HG03159 (cell line): ENCODE results near the gene DLG4.
"Not testable (repeated sequence)": the region's sequence is repeated elsewhere in the genome, so short reads cannot be mapped to it uniquely, and the experiment has no call there.

ENCODE experiments used
- ATAC-seq: cut with Tn5 transposase; IDR thresholded peaks from one replicate; pipeline ENCODE4 v1.9.1; 2021; ENCODE audit warnings: mild to moderate bottlenecking, moderate library complexity; ENCODE audit not compliant: unreplicated experiment

DLG4 gene

DNA sequence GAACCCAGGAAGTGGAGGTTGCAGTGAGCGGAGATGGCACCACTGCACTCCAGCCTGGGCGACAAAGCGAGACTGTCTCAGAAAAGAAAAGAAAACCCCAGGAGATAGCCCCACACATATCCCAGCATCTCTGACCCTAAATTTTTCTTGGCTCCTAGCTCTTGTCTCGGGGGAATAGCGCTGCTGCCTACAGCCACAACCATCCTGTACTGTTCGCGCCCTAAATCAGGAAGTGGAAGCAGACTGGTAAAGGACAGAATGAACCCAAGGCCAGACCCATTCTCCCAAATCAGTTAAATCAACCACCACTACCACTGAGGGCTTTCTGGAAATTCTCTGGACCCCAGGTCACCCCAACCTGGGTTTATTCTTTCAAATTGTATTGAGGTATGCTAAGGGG is 30.2 kb upstream of the DLG4 start:
- ATAC-seq = no peak

DNA sequence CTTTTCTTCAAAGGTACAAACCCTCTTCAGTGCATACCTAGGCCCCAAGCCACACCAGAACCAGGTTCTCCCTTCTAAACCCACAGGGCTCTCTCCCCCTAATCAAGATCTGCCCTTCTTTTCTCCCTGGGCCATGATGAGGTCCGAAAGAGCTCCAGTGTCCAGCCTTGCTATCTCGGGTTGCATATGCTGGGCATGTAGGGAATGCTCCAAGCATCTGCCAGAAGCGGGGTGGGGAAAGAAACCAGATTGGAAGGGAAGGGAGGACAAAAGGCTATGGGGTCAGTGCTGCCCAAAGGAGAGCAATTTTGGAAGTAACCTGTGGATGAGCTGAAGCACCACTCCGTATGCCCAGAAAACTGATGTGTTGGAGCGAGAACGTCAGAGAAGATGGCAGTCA is 29.6 kb upstream of the DLG4 start:
- ATAC-seq = no peak

GRCh38 chr17:7248796-7249195 is 29.2 kb upstream of the DLG4 start:
- ATAC-seq = no peak

DNA sequence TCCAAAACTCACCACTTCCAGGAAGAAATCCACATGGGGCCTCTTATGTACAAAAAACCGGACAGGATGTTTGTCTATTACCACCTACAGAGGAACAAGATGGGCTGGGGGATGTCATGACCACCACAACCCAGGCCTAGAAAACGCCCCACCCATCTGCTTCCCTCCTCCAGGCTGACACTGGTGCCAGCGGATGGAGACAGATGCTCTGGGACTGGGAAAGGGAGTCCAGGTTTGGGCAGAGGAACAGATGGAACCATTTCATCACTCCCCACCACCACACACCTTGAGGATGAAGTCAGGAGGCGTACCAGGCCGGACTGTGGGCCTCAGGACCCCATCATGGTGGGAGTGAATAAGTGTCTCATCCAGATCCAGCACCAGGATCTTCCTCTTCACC is 27.1 kb upstream of the DLG4 start:
- no peak for ATAC-seq

DNA sequence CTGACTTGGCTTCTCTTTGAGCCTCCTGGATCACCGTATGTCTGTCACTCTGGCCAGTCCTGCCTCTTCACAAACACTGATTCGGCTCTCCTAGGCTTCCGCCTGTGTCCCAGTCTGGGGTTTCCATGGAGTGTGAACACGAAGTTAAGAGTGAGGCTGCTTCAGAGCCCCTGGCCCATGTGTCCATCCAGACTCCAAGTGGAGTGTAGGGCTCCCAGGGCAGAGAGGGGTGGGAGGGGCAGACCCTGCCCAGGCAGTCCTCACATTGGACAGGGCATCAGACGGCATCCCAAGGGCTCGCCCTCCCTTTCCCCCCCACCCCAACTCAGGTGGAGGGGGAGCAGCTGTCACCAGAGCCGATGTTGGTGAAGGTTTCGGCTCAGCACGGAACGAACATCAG is 24.2 kb upstream of the DLG4 start:
- not testable (repeated sequence) for ATAC-seq

- no peak for ATAC-seq
These were observed 23.8 kb upstream of the DLG4 start for GRCh38 chr17:7243453-7243729.

- peak; percentile 44 for ATAC-seq
These were observed 23.2 kb upstream of the DLG4 start for GRCh38 chr17:7242717-7243452.

- ATAC-seq = peak; percentile 21
These were observed 22.4 kb upstream of the DLG4 start, which contains the start of gene GABARAP for GRCh38 chr17:7241783-7242716. Gene GABARAP, minus strand, starts transcription at chr17:7242449. Its CDS starts 119 bp downstream, at chr17:7242330.

- ATAC-seq = no peak
These were observed 21.6 kb upstream of the DLG4 start for GRCh38 chr17:7241090-7241733.

- ATAC-seq = no peak
These were observed 20.7 kb upstream of the DLG4 start for GRCh38 chr17:7240375-7240774.

DNA sequence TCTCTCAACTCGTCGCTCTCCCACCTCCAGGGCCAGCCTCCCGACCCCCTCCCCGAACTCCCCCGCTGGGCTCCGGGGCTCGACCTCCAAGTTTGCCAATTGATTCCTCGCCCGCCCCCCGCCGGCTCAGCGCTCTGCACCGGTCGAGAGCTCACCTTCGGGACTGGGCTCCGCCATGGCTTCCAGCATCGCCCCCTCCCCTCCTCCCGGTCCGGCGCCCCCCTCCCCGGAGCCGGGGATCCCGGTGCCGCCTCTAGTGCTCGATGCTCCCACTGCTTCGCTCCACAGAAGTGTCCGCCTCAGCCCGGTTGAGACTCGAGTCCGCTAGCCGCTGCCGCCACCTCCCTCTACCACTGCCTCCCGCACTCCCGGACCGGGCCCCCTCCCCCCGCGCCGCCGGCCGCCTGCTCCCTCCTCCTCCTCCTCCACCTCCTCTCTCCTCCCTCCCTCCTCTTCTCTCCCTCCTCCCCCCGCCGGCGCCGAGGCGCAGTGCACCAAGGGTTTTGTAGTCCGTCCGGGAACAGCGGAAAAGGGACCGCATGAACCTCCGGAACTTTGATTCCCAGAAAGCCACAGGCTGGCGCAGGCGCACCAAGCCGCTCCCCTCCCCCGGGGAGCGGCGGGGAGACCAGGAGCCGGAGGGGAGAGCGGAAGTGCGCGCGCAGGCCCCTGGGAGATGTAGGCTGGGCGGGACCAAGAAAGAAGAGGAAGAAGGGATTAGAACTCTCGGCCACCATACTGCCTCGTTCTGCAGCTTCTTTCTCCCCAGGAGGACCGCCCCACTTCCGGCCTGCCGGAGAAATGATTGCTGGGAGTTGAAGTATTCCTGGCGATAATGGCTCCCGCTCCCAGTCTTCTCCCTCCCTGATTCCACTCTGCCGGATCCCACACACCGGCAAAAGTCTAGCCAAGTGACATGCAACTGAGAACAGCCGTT is 19.7 kb upstream of the DLG4 start, which contains the start of gene PHF23:
Gene PHF23 (minus strand): TSS at position 367 of the 937 bp plus-strand sequence. CDS start 178 bp downstream, at position 189.
- peak; percentile 46 for ATAC-seq

DNA sequence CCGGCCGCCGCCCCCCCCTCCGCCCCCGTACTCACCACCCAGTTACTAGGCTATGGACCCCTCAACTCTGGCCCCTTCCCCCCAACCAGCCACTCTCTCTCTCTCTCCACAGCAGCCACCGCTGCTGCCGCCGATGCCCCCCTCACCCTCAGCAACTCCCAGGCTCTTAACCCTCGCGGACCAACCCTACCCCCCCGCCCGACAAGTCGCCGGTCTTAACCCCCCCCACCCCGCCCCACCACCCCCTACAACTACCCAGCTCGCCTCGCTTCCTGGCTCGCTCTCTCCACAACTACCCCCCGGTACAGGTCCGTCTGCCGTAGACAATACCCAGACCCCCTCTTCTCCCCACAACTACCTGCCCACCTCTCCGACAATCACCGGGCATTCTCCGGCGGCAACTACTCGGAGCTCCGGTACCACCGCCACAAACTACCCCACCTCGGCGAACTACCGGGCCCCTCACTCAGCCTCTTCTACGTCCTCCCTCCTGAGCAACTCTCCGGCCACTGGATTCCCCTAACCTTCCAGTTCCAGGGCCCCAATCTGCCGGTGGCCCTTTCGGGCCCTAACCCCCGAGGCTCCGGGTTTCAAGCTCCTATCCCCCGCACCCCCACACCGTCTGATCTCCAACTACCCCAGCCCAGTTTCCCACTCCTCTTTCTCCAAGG is 18.9 kb upstream of the DLG4 start:
- ATAC-seq = no peak

GRCh38 chr17:7237761-7238419 is 18.3 kb upstream of the DLG4 start:
- ATAC-seq = no peak

- no peak for ATAC-seq
These were observed 17.7 kb upstream of the DLG4 start for GRCh38 chr17:7237266-7237760.

DNA sequence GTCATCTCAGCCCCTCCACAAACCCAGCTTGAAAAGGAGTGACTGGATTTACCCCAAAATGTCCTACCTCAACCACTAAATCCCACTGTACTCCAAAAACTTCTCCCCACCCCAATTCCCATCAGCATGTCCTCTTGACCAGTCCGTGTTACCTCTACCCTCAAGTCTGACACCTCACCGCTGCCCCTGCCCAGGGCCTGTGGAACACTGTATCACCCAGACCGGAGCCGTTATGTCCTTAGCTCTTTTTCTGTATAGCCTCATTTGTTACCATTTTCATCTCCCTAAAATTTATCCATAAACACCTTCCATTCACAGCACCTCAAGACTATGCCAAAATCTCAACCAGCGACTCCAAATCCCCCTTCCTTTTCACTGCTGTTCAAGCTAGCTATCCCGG is 17.2 kb upstream of the DLG4 start:
- no peak for ATAC-seq

DNA sequence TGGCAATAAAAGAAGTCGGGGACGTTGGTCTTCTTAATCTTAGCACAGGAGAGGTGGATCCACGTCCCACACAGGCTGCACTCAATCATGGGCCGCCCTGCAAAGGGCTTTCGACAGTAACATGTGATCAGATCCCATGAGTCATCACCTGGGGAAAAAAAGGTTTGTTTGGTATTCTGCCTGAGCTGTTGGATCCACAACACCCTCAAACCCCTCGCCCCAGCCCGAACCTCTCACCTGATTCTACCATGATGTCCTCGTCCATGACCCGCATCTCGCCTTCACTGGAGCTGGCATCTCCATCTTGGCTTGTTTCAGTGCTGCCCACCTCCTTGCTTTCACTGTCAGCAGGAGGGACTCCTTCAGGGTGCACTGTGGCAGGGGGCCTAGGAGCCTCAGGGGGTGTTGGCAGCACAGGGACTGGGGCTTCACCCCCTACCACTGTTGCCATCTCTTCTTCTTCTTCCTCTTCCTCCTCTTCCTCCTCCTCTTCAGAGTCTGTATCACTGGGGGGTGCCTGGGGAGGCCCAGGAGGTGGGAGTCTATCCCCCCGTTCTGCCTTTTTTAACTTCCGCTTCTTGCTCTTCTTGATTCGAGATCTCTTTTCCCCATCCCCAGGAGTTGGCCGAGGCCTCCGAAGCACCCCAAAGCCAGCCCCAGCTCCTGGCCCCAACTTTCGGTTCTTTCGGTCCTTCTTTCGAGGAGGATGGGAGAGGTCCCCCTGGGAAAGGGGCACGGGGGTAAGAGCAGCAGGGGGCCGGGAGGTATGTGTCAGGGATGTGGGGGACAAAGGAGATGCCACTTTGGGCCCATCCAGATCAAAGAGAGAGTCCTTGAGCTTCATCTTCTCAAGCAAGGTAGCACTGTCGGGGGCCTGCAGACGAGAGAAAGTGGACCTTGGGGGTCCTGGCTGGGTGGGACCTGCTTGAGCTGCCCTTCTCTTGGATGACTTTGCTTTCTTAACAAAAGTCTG is 16.3 kb upstream of the DLG4 start:
- no peak for ATAC-seq

DNA sequence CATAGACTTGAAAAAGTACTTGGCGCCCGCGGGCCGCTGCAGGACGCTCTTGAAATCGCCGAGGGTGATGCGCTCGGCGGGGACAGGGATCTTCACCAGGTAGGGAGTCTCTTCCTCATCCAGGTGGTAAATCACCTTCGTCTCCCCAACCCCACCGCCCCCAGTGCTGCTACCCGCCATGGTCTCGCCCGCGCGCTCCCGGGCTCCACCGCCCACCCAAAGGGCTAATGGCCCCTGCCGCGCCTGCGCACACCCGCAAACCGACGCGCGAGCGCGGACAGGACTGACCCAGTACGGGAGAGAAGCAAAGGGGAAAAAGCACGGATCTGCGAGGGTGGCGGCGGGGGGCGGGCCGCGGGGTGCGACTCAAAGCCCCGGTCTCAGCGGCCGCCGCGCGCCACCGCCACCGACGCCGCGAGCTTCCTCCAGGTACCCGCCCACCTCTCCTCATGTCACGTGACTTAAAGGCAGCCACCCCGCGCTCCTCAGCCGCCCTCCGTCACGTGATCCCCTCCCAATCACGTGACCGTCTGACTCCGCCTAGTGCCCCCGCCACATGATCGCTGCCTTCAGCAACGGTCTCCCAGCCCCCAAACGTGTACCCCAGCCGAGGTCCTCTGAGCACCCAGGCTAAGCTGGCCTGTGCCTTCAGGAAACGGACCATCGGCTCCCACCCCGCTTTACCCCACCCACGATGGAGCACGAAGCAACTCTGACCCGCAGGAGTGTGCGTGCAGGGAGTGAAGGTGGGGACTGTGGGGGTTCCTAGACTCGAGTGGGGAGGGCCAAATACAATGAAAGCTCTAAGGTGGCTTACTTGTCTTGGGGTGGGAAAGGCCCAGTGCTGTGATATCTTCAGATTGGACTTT is 14.7 kb upstream of the DLG4 start, which contains the start of gene DVL2:
Gene DVL2 (minus strand): TSS at position 435 of the 869 bp plus-strand sequence. CDS start 255 bp downstream, at position 180.
- ATAC-seq = no peak
